DND-41 (cell line): ENCODE data around the gene MPPE1.

Source experiments
- EZH2 ChIP-seq: IDR thresholded peaks from 3 replicates; pipeline ENCODE4 v1.6.1; 2012; ENCODE audit warnings: borderline replicate concordance, low read depth, mild to moderate bottlenecking, moderate library complexity, low read length, inconsistent platforms; ENCODE audit not compliant: severe bottlenecking
- TF ChIP-seq, protein P1 (sequence below): IDR thresholded peaks from 2 replicates; pipeline ENCODE4 v1.5.1; 2012; ENCODE audit warnings: borderline replicate concordance, low read length, moderate library complexity, mild to moderate bottlenecking; ENCODE audit not compliant: poor library complexity, severe bottlenecking; ENCODE audit errors: extremely low read depth

DNA sequence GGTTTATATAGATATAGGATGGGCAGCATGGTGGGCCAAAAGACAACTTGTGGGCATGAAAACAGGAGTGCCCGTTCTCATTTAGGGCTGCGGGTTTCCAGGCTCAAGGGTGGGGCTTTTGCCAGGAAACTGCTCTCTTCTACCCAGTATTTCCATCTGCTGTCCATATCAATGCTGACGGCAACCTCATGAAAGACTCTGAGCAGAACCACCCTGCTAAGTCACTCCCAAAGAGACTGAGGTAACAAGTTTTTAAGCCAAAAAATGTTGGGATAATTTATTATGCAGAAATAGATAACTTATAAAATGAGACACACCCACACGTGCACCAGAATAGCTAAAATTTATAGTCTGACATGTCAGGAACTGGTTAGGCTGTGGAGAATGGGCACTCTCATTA is 36.1 kb upstream of the MPPE1 start:
- TF ChIP-seq, protein P1, sequence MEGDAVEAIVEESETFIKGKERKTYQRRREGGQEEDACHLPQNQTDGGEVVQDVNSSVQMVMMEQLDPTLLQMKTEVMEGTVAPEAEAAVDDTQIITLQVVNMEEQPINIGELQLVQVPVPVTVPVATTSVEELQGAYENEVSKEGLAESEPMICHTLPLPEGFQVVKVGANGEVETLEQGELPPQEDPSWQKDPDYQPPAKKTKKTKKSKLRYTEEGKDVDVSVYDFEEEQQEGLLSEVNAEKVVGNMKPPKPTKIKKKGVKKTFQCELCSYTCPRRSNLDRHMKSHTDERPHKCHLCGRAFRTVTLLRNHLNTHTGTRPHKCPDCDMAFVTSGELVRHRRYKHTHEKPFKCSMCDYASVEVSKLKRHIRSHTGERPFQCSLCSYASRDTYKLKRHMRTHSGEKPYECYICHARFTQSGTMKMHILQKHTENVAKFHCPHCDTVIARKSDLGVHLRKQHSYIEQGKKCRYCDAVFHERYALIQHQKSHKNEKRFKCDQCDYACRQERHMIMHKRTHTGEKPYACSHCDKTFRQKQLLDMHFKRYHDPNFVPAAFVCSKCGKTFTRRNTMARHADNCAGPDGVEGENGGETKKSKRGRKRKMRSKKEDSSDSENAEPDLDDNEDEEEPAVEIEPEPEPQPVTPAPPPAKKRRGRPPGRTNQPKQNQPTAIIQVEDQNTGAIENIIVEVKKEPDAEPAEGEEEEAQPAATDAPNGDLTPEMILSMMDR: no peak
- no peak for TF ChIP-seq EZH2
